A673 (cell line): Measurements from ENCODE around the gene NR5A2. TPM values are rescaled to one million over a fixed set of nuclear protein-coding genes. Genes with fewer than 3 reads are reported as not detected.
A peak's percentile ranks its signal among the peaks of the same experiment; 100 is the strongest.

Experiments used
- BruUV-seq: library from RNA; stranded (reverse); fragments of 400-500 nt; replicated peaks from 2 replicates; lab custom pipeline; 2021; lab: Mats Ljungman, UMichigan
- CTCF ChIA-PET: fragments of 300-600 bp; sonication (Branson Sonifier 250); formaldehyde crosslinking; loops from one replicate; lab custom pipeline; 2022; ENCODE audit warnings: antibody characterized with exemption; lab: Charles Lee
- POLR2A ChIA-PET: fragments of 300-600 bp; sonication (Branson Sonifier 250); formaldehyde crosslinking; loops from one replicate; lab custom pipeline; 2022; ENCODE audit warnings: antibody characterized with exemption; ENCODE audit not compliant: low non-redundant PET; lab: Charles Lee
- DNase-seq: peaks from one replicate; pipeline ENCODE4 v3.0.0-alpha.2; 2015; ENCODE audit warnings: low spot score
- H3K27ac ChIP-seq: fragments of 200-600 bp; sonication (generic); 2 replicates; pipeline ENCODE4 v1.5.1; 2016; ENCODE audit warnings: mixed run types, low read depth, mild to moderate bottlenecking, mixed read lengths, antibody characterized with exemption, low read length; ENCODE audit not compliant: poor library complexity, severe bottlenecking
- H3K27me3 ChIP-seq: fragments of 200-600 bp; sonication (generic); replicated peaks from 2 replicates; pipeline ENCODE4 v1.6.1; 2017; ENCODE audit warnings: mixed run types, low read depth, mild to moderate bottlenecking, mixed read lengths, antibody characterized with exemption, low read length; ENCODE audit not compliant: insufficient read depth, poor library complexity
- H3K36me3 ChIP-seq: fragments of 200-600 bp; sonication (generic); 2 replicates; pipeline ENCODE4 v1.6.1; 2016; ENCODE audit warnings: mixed run types, mild to moderate bottlenecking, mixed read lengths, antibody characterized with exemption, low read length; ENCODE audit not compliant: insufficient read depth, poor library complexity, severe bottlenecking
- H3K4me1 ChIP-seq: fragments of 200-600 bp; sonication (generic); 2 replicates; pipeline ENCODE4 v1.6.1; 2017; ENCODE audit warnings: mixed run types, mild to moderate bottlenecking, mixed read lengths, antibody characterized with exemption, low read length; ENCODE audit not compliant: insufficient read depth, poor library complexity, severe bottlenecking
- H3K4me3 ChIP-seq: fragments of 200-600 bp; sonication (generic); 2 replicates; pipeline ENCODE4 v1.5.1; 2016; ENCODE audit warnings: low read depth, mixed run types, mild to moderate bottlenecking, mixed read lengths, low read length; ENCODE audit not compliant: poor library complexity, severe bottlenecking
- H3K9me3 ChIP-seq: fragments of 200-600 bp; sonication (generic); 2 replicates; pipeline ENCODE4 v1.6.1; 2016; ENCODE audit warnings: mixed run types, low read depth, mild to moderate bottlenecking, mixed read lengths, antibody characterized with exemption, low read length; ENCODE audit not compliant: poor library complexity, severe bottlenecking
- CTCF ChIP-seq: fragments of 300-800, 200-600 bp; sonication (generic); conservative IDR thresholded peaks from 2 replicates; pipeline ENCODE4 v1.5.1; 2017; ENCODE audit warnings: low read depth, mild to moderate bottlenecking, antibody characterized with exemption, low read length, moderate library complexity, mixed read lengths
- EZH2 ChIP-seq: fragments of 200-600 bp; sonication (generic); IDR thresholded peaks from 2 replicates; pipeline ENCODE4 v1.6.1; 2017; ENCODE audit warnings: borderline replicate concordance, low read depth, mild to moderate bottlenecking, mixed read lengths, antibody characterized with exemption, low read length; ENCODE audit not compliant: poor library complexity, severe bottlenecking
- intact Hi-C: fragments of 100-400 bp; cut with micrococcal nuclease; formaldehyde crosslinking; loops from one replicate; pipeline ENCODE4 v1.10.0; 2022; ENCODE audit not compliant: unreplicated experiment
- total RNA-seq: library from RNA; stranded (reverse); gene quantifications from 2 replicates; pipeline ENCODE4 v1.2.3, GENCODE V29; 2021

The NR5A2 gene
- total RNA-seq, 1 experiment from 2014 or later: not detected

GRCh38 chr1:200040481-200041138 is 13.1 kb downstream of the NR5A2 start:
- Histone ChIP-seq H3K4me1 (peaks cover 9% of the 10 kb centered on the region), H3K36me3 (no peaks in the 10 kb centered on the region), H3K27me3 (peaks cover 100% of the 10 kb centered on the region), H3K4me3 (no peak overlapping the region), H3K27ac (no peak overlapping the region), H3K9me3 (no peaks in the 10 kb centered on the region)
- ChIA-PET POLR2A (interaction anchor here (0.6 kb wide), 1 partner anchor 41 kb away, joined by 4 read pairs; no protein-coding TSS in a partner anchor), CTCF (no interaction called here)
- intact Hi-C loops: no loop called here
- DNase-seq: no peak
- BruUV-seq: no TSS peak
- TF ChIP-seq EZH2: no peak

DNA sequence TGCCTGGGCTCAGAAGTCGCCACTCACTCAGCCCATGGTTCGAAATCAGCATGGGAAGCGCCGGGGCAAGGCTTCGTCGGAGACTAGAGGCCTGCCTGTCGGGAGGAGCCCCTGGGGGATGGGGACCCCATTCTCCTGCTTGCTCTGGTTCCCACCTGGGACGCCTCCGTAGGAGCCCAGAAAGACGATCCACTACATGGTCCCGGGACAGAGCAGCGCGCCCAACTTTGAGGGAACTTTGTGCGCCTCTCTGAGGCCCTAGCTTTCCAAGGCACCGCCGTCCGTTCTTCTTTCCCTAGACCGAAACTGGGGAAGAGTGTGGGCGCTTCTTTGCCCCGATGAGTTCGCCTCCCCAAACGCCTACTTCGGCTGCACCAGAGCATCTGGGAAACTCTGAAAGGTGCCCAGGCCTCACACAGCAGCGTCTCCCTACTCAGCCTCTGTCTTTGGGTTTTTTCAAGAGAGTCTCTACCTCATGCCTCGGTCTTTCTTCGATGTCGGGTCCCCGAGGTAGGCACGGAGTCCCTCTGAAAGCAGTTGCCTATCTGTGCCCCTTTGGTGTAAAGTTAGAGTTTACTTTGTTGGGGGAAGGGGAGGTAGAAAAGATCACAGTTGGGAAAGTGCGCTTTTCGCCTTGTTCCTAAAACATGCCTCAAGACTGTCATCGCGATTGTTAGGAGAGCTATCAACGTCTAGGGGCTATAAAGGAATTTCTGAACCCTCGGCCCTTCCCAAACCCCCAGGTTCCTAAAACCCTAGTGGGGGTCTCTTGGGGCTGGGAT is 14.0 kb downstream of the NR5A2 start:
- no TSS peak for BruUV-seq
- Histone ChIP-seq H3K36me3 (no peaks in the 10 kb centered on the region), H3K9me3 (no peaks in the 10 kb centered on the region), H3K27me3 (peaks cover 100% of the 10 kb centered on the region), H3K27ac (no peak overlapping the region), H3K4me3 (no peak overlapping the region), H3K4me1 (peaks cover 9% of the 10 kb centered on the region)
- TF ChIP-seq CTCF (no peak), EZH2 (peak; percentile 10)
- CTCF ChIA-PET: no interaction called here
- intact Hi-C loops: no loop called here
- POLR2A ChIA-PET: no interaction called here
- DNase-seq: no peak

DNA sequence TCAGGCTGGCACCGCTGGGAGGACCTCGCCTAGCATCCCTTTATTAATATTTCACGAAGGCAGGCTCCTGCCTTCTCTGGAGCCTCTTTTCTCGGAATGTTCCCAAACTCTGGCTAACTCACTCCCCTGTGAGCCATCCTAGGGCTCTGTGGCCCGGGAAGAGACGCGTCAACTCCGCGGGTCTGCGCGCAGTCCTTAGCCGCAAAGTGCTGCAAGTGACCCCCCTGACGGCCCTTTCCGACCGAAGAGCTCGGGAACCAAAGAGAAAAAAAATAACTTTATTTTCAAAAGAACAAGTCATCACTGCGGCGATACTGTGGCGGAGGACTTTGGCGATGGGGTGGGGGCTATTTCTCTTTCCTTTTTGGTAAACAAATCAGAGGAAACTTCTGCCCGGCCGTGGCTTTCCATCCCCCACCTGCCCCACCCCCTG is 14.6 kb downstream of the NR5A2 start:
- CTCF ChIA-PET: no interaction called here
- no TSS peak for BruUV-seq
- DNase-seq: no peak
- Histone ChIP-seq H3K27ac (no peak overlapping the region), H3K36me3 (no peaks in the 10 kb centered on the region), H3K4me1 (peaks cover 9% of the 10 kb centered on the region), H3K4me3 (peak overlapping the region; percentile 32), H3K9me3 (no peaks in the 10 kb centered on the region), H3K27me3 (peaks cover 100% of the 10 kb centered on the region)
- POLR2A ChIA-PET: no interaction called here
- TF ChIP-seq CTCF: no peak
- TF ChIP-seq EZH2: peak; percentile 20
- intact Hi-C loops: no loop called here
